ENCODE measurements around the gene MRM2.

GRCh38 chr7:2231992-2232765 is 9.8 kb downstream of the MRM2 start:
- TF ChIP-seq, protein P1, sequence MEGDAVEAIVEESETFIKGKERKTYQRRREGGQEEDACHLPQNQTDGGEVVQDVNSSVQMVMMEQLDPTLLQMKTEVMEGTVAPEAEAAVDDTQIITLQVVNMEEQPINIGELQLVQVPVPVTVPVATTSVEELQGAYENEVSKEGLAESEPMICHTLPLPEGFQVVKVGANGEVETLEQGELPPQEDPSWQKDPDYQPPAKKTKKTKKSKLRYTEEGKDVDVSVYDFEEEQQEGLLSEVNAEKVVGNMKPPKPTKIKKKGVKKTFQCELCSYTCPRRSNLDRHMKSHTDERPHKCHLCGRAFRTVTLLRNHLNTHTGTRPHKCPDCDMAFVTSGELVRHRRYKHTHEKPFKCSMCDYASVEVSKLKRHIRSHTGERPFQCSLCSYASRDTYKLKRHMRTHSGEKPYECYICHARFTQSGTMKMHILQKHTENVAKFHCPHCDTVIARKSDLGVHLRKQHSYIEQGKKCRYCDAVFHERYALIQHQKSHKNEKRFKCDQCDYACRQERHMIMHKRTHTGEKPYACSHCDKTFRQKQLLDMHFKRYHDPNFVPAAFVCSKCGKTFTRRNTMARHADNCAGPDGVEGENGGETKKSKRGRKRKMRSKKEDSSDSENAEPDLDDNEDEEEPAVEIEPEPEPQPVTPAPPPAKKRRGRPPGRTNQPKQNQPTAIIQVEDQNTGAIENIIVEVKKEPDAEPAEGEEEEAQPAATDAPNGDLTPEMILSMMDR (IDR thresholded peaks at IDR 0.05): no peak
- TF ChIP-seq POLR2AphosphoS5 (IDR thresholded peaks at IDR 0.05; ENCODE audit: low read depth, low read length) (no peak), TCF7L2 (IDR thresholded peaks at IDR 0.05; ENCODE audit: low read depth, low read length) (no peak), SIN3A (IDR thresholded peaks at IDR 0.05; ENCODE audit: borderline replicate concordance, insufficient read depth, low read depth, low read length) (no peak), REST (IDR thresholded peaks at IDR 0.05; ENCODE audit: insufficient read depth in 1 of 2, low read depth in 2 of 2, low read length in 1 of 2) (no peak)
